Tibial artery (tissue), 4 donors: ENCODE results near the gene PSG3.
A peak's percentile ranks its signal among the peaks of the same experiment; 100 is the strongest.
"Not testable (repeated sequence)": the region's sequence is repeated elsewhere in the genome, so short reads cannot be mapped to it uniquely, and the experiment has no call there.

Experiments
- DNase-seq, 2 donors: peaks; one replicate each; pipeline ENCODE4 v3.0.0-alpha.2; 2019
- H3K27ac ChIP-seq, 2 donors: fragments of 200-600 bp; sonication (generic) in 1 of 2; 1 replicate in 1 of 2; 2 replicates in 1 of 2; pipeline ENCODE4 v1.5.1; 2018 to 2019; ENCODE audit warnings: mild to moderate bottlenecking in 1 of 2
- H3K27me3 ChIP-seq, 2 donors: fragments of 200-600 bp; sonication (generic) in 1 of 2; one replicate each; pipeline versions ENCODE4 v1.5.1 to v1.6.0; 2016 to 2019
- H3K36me3 ChIP-seq, 3 donors: fragments of 200-600 bp; sonication (generic) in 2 of 3; one replicate each; pipeline ENCODE4 v1.5.1; 2016 to 2019; ENCODE audit warnings: mild to moderate bottlenecking in 2 of 3
- H3K4me1 ChIP-seq, 4 donors: fragments of 200-600 bp; sonication (generic) in 2 of 4; 1 replicate in 3 of 4; 2 replicates in 1 of 4; pipeline ENCODE4 v1.5.1; 2016 to 2019
- H3K4me3 ChIP-seq, 2 donors: fragments of 200-600 bp; sonication (generic) in 1 of 2; 1 replicate in 1 of 2; 2 replicates in 1 of 2; pipeline ENCODE4 v1.5.1; 2018 to 2019; ENCODE audit warnings: mild to moderate bottlenecking in 2 of 2
- H3K9me3 ChIP-seq, 3 donors: fragments of 200-600 bp; sonication (generic) in 1 of 3; one replicate each; pipeline ENCODE4 v1.5.1; 2016 to 2019
- CTCF ChIP-seq, 2 experiments: fragments of 200-600 bp in 1 of 2; fragments of 450-650 bp in 1 of 2; IDR thresholded peaks; one replicate each; pipeline ENCODE4 v1.5.1; 2017 to 2019; ENCODE audit warnings: antibody characterized with exemption in 2 of 2, mild to moderate bottlenecking in 1 of 2, moderate library complexity in 1 of 2
- intact Hi-C: fragments of 100-400 bp; cut with DNase I; formaldehyde crosslinking; loops from one replicate; pipeline ENCODE4 v1.15.0; 2023; ENCODE audit warnings: low total_unique reads

Gene PSG3

GRCh38 chr19:42740381-42740780, at the start of gene PSG3:
Gene PSG3 (minus strand): TSS chr19:42740481. CDS start chr19:42740384, 97 bp downstream.
- H3K36me3 ChIP-seq, H3K4me3 ChIP-seq, H3K27me3 ChIP-seq, H3K27ac ChIP-seq, DNase-seq, H3K9me3 ChIP-seq, H3K4me1 ChIP-seq, intact Hi-C loops: not testable (repeated sequence)

GRCh38 chr19:42788766-42789165, 48.5 kb upstream of the PSG3 start:
- H3K36me3 ChIP-seq, H3K4me3 ChIP-seq, H3K4me1 ChIP-seq, DNase-seq, H3K9me3 ChIP-seq, H3K27me3 ChIP-seq, H3K27ac ChIP-seq, intact Hi-C loops: not testable (repeated sequence)

- H3K4me1 ChIP-seq, DNase-seq, H3K9me3 ChIP-seq, H3K27me3 ChIP-seq, H3K36me3 ChIP-seq, intact Hi-C loops, H3K4me3 ChIP-seq, H3K27ac ChIP-seq: not testable (repeated sequence)
Observed at GRCh38 chr19:42787766-42788165, 47.5 kb upstream of the PSG3 start.

GRCh38 chr19:42776750-42777612, 36.7 kb upstream of the PSG3 start:
- H3K27me3 ChIP-seq, H3K4me1 ChIP-seq, H3K9me3 ChIP-seq, H3K27ac ChIP-seq, intact Hi-C loops, H3K36me3 ChIP-seq, H3K4me3 ChIP-seq: not testable (repeated sequence)
- peak; percentile 32 to 48 for TF ChIP-seq CTCF (IDR thresholded peaks at IDR 0.05)
- DNase-seq = peak in 1 of 2 donors; percentile 39

- H3K27ac ChIP-seq, H3K4me1 ChIP-seq, H3K36me3 ChIP-seq, H3K4me3 ChIP-seq, intact Hi-C loops, DNase-seq, H3K27me3 ChIP-seq, H3K9me3 ChIP-seq: not testable (repeated sequence)
Observed at GRCh38 chr19:42774510-42775158, 34.4 kb upstream of the PSG3 start.

GRCh38 chr19:42767319-42767718, 27.0 kb upstream of the PSG3 start:
- H3K27me3 ChIP-seq, intact Hi-C loops, H3K36me3 ChIP-seq, DNase-seq, H3K4me3 ChIP-seq, H3K27ac ChIP-seq, H3K4me1 ChIP-seq, H3K9me3 ChIP-seq: not testable (repeated sequence)

- H3K27me3 ChIP-seq, DNase-seq, intact Hi-C loops, H3K4me1 ChIP-seq, H3K36me3 ChIP-seq, H3K27ac ChIP-seq, H3K9me3 ChIP-seq, H3K4me3 ChIP-seq: not testable (repeated sequence)
Observed at GRCh38 chr19:42766871-42767270, 26.6 kb upstream of the PSG3 start.

- no peaks in the 10 kb centered on the region for H3K4me1 ChIP-seq
- no peak for DNase-seq
- no peak for TF ChIP-seq CTCF (IDR thresholded peaks at IDR 0.05)
- H3K36me3 ChIP-seq = no peaks in the 10 kb centered on the region
- H3K4me3 ChIP-seq = no peak overlapping the region
- intact Hi-C loops = no loop called here
- H3K27me3 ChIP-seq = no peaks in the 10 kb centered on the region
- H3K27ac ChIP-seq = no peak overlapping the region
- no peaks in the 10 kb centered on the region for H3K9me3 ChIP-seq
Observed at GRCh38 chr19:42764836-42765235, 24.6 kb upstream of the PSG3 start.
